Stimulated activated CD8-positive, alpha-beta memory T cell treated with anti-CD3 and anti-CD28 coated beads, Interleukin-15, amount 100 ng/mL, for 24 hours (primary cell): ENCODE data around the gene DISP3.

ENCODE experiments used
- DNase-seq: peaks from one replicate; pipeline ENCODE4 v3.0.0-alpha.2; 2020; ENCODE audit warnings: low read depth

The DISP3 gene

GRCh38 chr1:11546456-11546855 is 67.5 kb downstream of the DISP3 start:
- no peak for DNase-seq

GRCh38 chr1:11550664-11551283 is 71.8 kb downstream of the DISP3 start:
- no peak for DNase-seq

GRCh38 chr1:11558276-11558675 is 79.3 kb downstream of the DISP3 start:
- DNase-seq: no peak

GRCh38 chr1:11558871-11559590 is 80.1 kb downstream of the DISP3 start:
- no peak for DNase-seq

- no peak for DNase-seq
Measured at GRCh38 chr1:11559591-11559970, 80.6 kb downstream of the DISP3 start.

GRCh38 chr1:11560061-11560460 is 81.1 kb downstream of the DISP3 start:
- no peak for DNase-seq

- no peak for DNase-seq
Measured at GRCh38 chr1:11561740-11562139, 82.8 kb downstream of the DISP3 start.

- DNase-seq: no peak
Measured at GRCh38 chr1:11562664-11563063, 83.7 kb downstream of the DISP3 start.

- DNase-seq: no peak
Measured at GRCh38 chr1:11563560-11564069, 84.7 kb downstream of the DISP3 start.

- no peak for DNase-seq
Measured at GRCh38 chr1:11564237-11564636, 85.3 kb downstream of the DISP3 start.

GRCh38 chr1:11566042-11566850 is 87.3 kb downstream of the DISP3 start:
- no peak for DNase-seq

GRCh38 chr1:11567244-11568065 is 88.5 kb downstream of the DISP3 start:
- no peak for DNase-seq

GRCh38 chr1:11568687-11569086 is 89.7 kb downstream of the DISP3 start:
- no peak for DNase-seq

- DNase-seq: no peak
Measured at GRCh38 chr1:11569551-11569950, 90.6 kb downstream of the DISP3 start.

GRCh38 chr1:11569954-11570353 is 91.0 kb downstream of the DISP3 start:
- DNase-seq: no peak

- DNase-seq: no peak
Measured at GRCh38 chr1:11570821-11571380, 91.9 kb downstream of the DISP3 start.

GRCh38 chr1:11571906-11572616 is 93.1 kb downstream of the DISP3 start:
- no peak for DNase-seq

GRCh38 chr1:11573116-11573692 is 94.2 kb downstream of the DISP3 start:
- no peak for DNase-seq

GRCh38 chr1:11575553-11575952 is 96.6 kb downstream of the DISP3 start:
- no peak for DNase-seq

GRCh38 chr1:11576109-11576875 is 97.3 kb downstream of the DISP3 start:
- no peak for DNase-seq
